ENCODE measurements around the gene PAWR. TPM values are rescaled to one million over a fixed set of nuclear protein-coding genes. Genes with fewer than 3 reads are reported as not detected.

Gene PAWR
- total RNA-seq, 2 donors from 2014 or later = 46.4 to 58.7 TPM

- no peak for DNase-seq (ENCODE audit: low spot score)
- Histone ChIP-seq H3K27ac (no peak overlapping the region), H3K4me1 (replicated peaks) (no peaks in the 10 kb centered on the region), H3K4me3 (no peak overlapping the region), H3K27me3 (replicated peaks; ENCODE audit: insufficient read depth) (no peaks in the 10 kb centered on the region), H3K9me3 (no peaks in the 10 kb centered on the region), H3K36me3 (no peaks in the 10 kb centered on the region)
- intact Hi-C loops (cut with DNase I) = no loop called here
- no peak for TF ChIP-seq POLR2A (IDR thresholded peaks at IDR 0.05)
Measured at GRCh38 chr12:79706156-79706555, 15.4 kb upstream of the PAWR start.

GRCh38 chr12:79698966-79699365 is 8.2 kb upstream of the PAWR start:
- WGBS = 94% methylated on average over 3 of the region's 3 CpGs
- H3K4me3 ChIP-seq = no peak overlapping the region
- H3K36me3 ChIP-seq = no peaks in the 10 kb centered on the region
- DNase-seq (ENCODE audit: low spot score) = no peak
- H3K4me1 ChIP-seq (replicated peaks) = no peaks in the 10 kb centered on the region
- intact Hi-C loops (cut with DNase I) = loop anchor here (10.0 kb wide), 1 partner anchor 486 kb away; no protein-coding TSS in a partner anchor
- no peaks in the 10 kb centered on the region for H3K9me3 ChIP-seq
- no peak overlapping the region for H3K27ac ChIP-seq
- TF ChIP-seq POLR2A (IDR thresholded peaks at IDR 0.05) (no peak), POLR2AphosphoS5 (IDR thresholded peaks at IDR 0.05) (no peak), CTCF (IDR thresholded peaks at IDR 0.05) (no peak)
- H3K27me3 ChIP-seq (replicated peaks; ENCODE audit: insufficient read depth) = no peaks in the 10 kb centered on the region

- Histone ChIP-seq H3K4me1 (replicated peaks) (no peaks in the 10 kb centered on the region), H3K27me3 (replicated peaks; ENCODE audit: insufficient read depth) (no peaks in the 10 kb centered on the region), H3K27ac (no peak overlapping the region), H3K9me3 (no peaks in the 10 kb centered on the region), H3K36me3 (no peaks in the 10 kb centered on the region), H3K4me3 (no peak overlapping the region)
- no peak for DNase-seq (ENCODE audit: low spot score)
- TF ChIP-seq POLR2AphosphoS5 (IDR thresholded peaks at IDR 0.05) = no peak
- TF ChIP-seq CTCF (IDR thresholded peaks at IDR 0.05) = no peak
- TF ChIP-seq POLR2A (IDR thresholded peaks at IDR 0.05) = no peak
- 93% methylated on average over 3 of the region's 3 CpGs for WGBS
- intact Hi-C loops (cut with DNase I) = loop anchor here (10.0 kb wide), 1 partner anchor 488 kb away; no protein-coding TSS in a partner anchor
Measured at GRCh38 chr12:79696416-79696815, 5.7 kb upstream of the PAWR start.

- intact Hi-C loops (cut with DNase I) = loop anchor here (5.0 to 10.0 kb wide), 4 partner anchors 136 to 492 kb away; partner anchors contain the start of gene PPP1R12A
- Histone ChIP-seq H3K4me3 (no peak overlapping the region), H3K27ac (no peak overlapping the region), H3K9me3 (no peaks in the 10 kb centered on the region), H3K36me3 (no peaks in the 10 kb centered on the region), H3K4me1 (replicated peaks) (no peaks in the 10 kb centered on the region), H3K27me3 (replicated peaks; ENCODE audit: insufficient read depth) (no peaks in the 10 kb centered on the region)
- TF ChIP-seq POLR2AphosphoS5 (IDR thresholded peaks at IDR 0.05) (no peak), CTCF (IDR thresholded peaks at IDR 0.05) (no peak), POLR2A (IDR thresholded peaks at IDR 0.05) (no peak)
- no peak for DNase-seq (ENCODE audit: low spot score)
- 37% methylated on average over 6 of the region's 6 CpGs for WGBS
Measured at GRCh38 chr12:79692860-79693577, 2.3 kb upstream of the PAWR start.

GRCh38 chr12:79691511-79692248 is 916 bp upstream of the PAWR start:
- Histone ChIP-seq H3K36me3 (no peaks in the 10 kb centered on the region), H3K4me3 (peak overlapping the region; percentile 82 to 94), H3K27me3 (replicated peaks; ENCODE audit: insufficient read depth) (no peaks in the 10 kb centered on the region), H3K27ac (peak overlapping the region; percentile 94), H3K4me1 (replicated peaks) (no peaks in the 10 kb centered on the region), H3K9me3 (no peaks in the 10 kb centered on the region)
- intact Hi-C loops (cut with DNase I) = loop anchor here (5.0 to 10.0 kb wide), 4 partner anchors 134 to 493 kb away; partner anchors contain the start of gene PPP1R12A
- TF ChIP-seq POLR2AphosphoS5 (IDR thresholded peaks at IDR 0.05) = no peak
- TF ChIP-seq CTCF (IDR thresholded peaks at IDR 0.05) = no peak
- no peak for TF ChIP-seq POLR2A (IDR thresholded peaks at IDR 0.05)
- DNase-seq (ENCODE audit: low spot score) = peak; percentile 29
- 9% methylated on average over 11 of the region's 11 CpGs for WGBS
